Measurements from ENCODE around the gene CLDN2. TPM values are rescaled to one million over a fixed set of nuclear protein-coding genes. Genes with fewer than 3 reads are reported as not detected.

The CLDN2 gene
- total and polyA plus RNA-seq, 2 donors from 2014 or later, result 74.1 to 140 TPM

- Histone ChIP-seq H3K4me3 (ENCODE audit: low read length in 3 of 3) (no peak overlapping the region), H3K9ac (ENCODE audit: low read length in 3 of 3) (no peak overlapping the region), H3K9me3 (ENCODE audit: control insufficient read depth in 2 of 3, insufficient read depth in 1 of 3, low read length in 3 of 3) (no peaks in the 10 kb centered on the region), H3K4me1 (ENCODE audit: control insufficient read depth in 2 of 3, insufficient read depth in 2 of 3, low read depth in 1 of 3, low read length in 3 of 3) (peaks cover 0 to 3% (median 0%) of the 10 kb centered on the region in 3 donors), H3K27me3 (ENCODE audit: control insufficient read depth, insufficient read depth, low read length) (no peaks in the 10 kb centered on the region), H3K27ac (ENCODE audit: low read depth in 2 of 2, low read length in 2 of 2) (no peak overlapping the region), H3K36me3 (ENCODE audit: control insufficient read depth in 2 of 3, insufficient read depth in 3 of 3, low read length in 3 of 3) (peaks cover 0 to 2% (median 0%) of the 10 kb centered on the region in 3 donors)
- no peak for TF ChIP-seq CTCF (IDR thresholded peaks at IDR 0.05; ENCODE audit: borderline replicate concordance, extremely low read depth, insufficient read depth)
- intact Hi-C loops (cut with DNase I), result no loop called here
- DNase-seq, result no peak
- no peak for FAIRE-seq
These were observed 31.0 kb downstream of the CLDN2 start for GRCh38 chrX:106951230-106951629.

- DNase-seq, result no peak
- intact Hi-C loops (cut with DNase I), result no loop called here
- Histone ChIP-seq H3K4me1 (ENCODE audit: control insufficient read depth in 2 of 3, insufficient read depth in 2 of 3, low read depth in 1 of 3, low read length in 3 of 3) (peaks cover 0 to 3% (median 0%) of the 10 kb centered on the region in 3 donors), H3K27me3 (ENCODE audit: control insufficient read depth, insufficient read depth, low read length) (no peaks in the 10 kb centered on the region), H3K36me3 (ENCODE audit: control insufficient read depth in 2 of 3, insufficient read depth in 3 of 3, low read length in 3 of 3) (peaks cover 0 to 2% (median 0%) of the 10 kb centered on the region in 3 donors), H3K27ac (ENCODE audit: low read depth in 2 of 2, low read length in 2 of 2) (no peak overlapping the region), H3K4me3 (ENCODE audit: low read length in 3 of 3) (no peak overlapping the region), H3K9ac (ENCODE audit: low read length in 3 of 3) (no peak overlapping the region), H3K9me3 (ENCODE audit: control insufficient read depth in 2 of 3, insufficient read depth in 1 of 3, low read length in 3 of 3) (no peaks in the 10 kb centered on the region)
- TF ChIP-seq CTCF (IDR thresholded peaks at IDR 0.05; ENCODE audit: borderline replicate concordance, extremely low read depth, insufficient read depth), result no peak
- no peak for FAIRE-seq
These were observed 31.9 kb downstream of the CLDN2 start for GRCh38 chrX:106952089-106952488.

GRCh38 chrX:106952538-106952937 is 32.3 kb downstream of the CLDN2 start:
- no peaks in the 10 kb centered on the region for H3K9me3 ChIP-seq (ENCODE audit: control insufficient read depth in 2 of 3, insufficient read depth in 1 of 3, low read length in 3 of 3)
- no peak for FAIRE-seq

More at GRCh38 chrX:106952538-106952937, 32.3 kb downstream of the CLDN2 start:
- Histone ChIP-seq H3K36me3 (ENCODE audit: control insufficient read depth in 2 of 3, insufficient read depth in 3 of 3, low read length in 3 of 3) (peaks cover 0 to 2% (median 0%) of the 10 kb centered on the region in 3 donors), H3K27me3 (ENCODE audit: control insufficient read depth, insufficient read depth, low read length) (no peaks in the 10 kb centered on the region), H3K27ac (ENCODE audit: low read depth in 2 of 2, low read length in 2 of 2) (no peak overlapping the region), H3K9ac (ENCODE audit: low read length in 3 of 3) (no peak overlapping the region), H3K4me1 (ENCODE audit: control insufficient read depth in 2 of 3, insufficient read depth in 2 of 3, low read depth in 1 of 3, low read length in 3 of 3) (peaks cover 0 to 3% (median 0%) of the 10 kb centered on the region in 3 donors), H3K4me3 (ENCODE audit: low read length in 3 of 3) (no peak overlapping the region)
- no peak for DNase-seq
- intact Hi-C loops (cut with DNase I), result no loop called here
- no peak for TF ChIP-seq CTCF (IDR thresholded peaks at IDR 0.05; ENCODE audit: borderline replicate concordance, extremely low read depth, insufficient read depth)
